PFSK-1 (cell line): ENCODE measurements around the gene LRRC55.

Experiments
- FOXP2 ChIP-seq: optimal IDR thresholded peaks from 2 replicates; pipeline ENCODE3; 2011; ENCODE audit warnings: borderline replicate concordance, control low read depth, inconsistent platforms; ENCODE audit not compliant: insufficient read depth; ENCODE audit errors: extremely low read length, extremely low read depth
- POLR2AphosphoS5 ChIP-seq: IDR thresholded peaks from 2 replicates; pipeline ENCODE4 v1.6.1; 2012; ENCODE audit warnings: low read depth, mild to moderate bottlenecking, control low read depth, low read length, moderate library complexity
- REST ChIP-seq, 2 experiments: IDR thresholded peaks; 2 replicates each; pipeline versions ENCODE4 v1.6.1 to v1.8.0; 2011 to 2012; ENCODE audit warnings: low read depth in 2 of 2, low read length in 2 of 2, control low read depth in 1 of 2, inconsistent platforms in 1 of 2, mild to moderate bottlenecking in 1 of 2, moderate library complexity in 1 of 2; ENCODE audit not compliant: insufficient read depth in 1 of 2
- SIN3A ChIP-seq: IDR thresholded peaks from 2 replicates; pipeline ENCODE4 v1.6.1; 2012; ENCODE audit warnings: mild to moderate bottlenecking, low read length, moderate library complexity, borderline replicate concordance; ENCODE audit not compliant: insufficient read depth
- TAF1 ChIP-seq: IDR thresholded peaks from 2 replicates; pipeline ENCODE4 v1.6.1; 2012; ENCODE audit warnings: low read length, control low read depth, borderline replicate concordance; ENCODE audit not compliant: insufficient read depth

The LRRC55 gene

GRCh38 chr11:57155400-57155799, 26.4 kb upstream of the LRRC55 start:
- TF ChIP-seq SIN3A (no peak), POLR2AphosphoS5 (no peak), REST (IDR thresholded peaks at IDR 0.05; ENCODE audit: insufficient read depth in 1 of 2, low read depth in 2 of 2, low read length in 2 of 2) (no peak), FOXP2 (no peak), TAF1 (no peak)

- TF ChIP-seq FOXP2 (no peak), TAF1 (no peak), REST (IDR thresholded peaks at IDR 0.05; ENCODE audit: insufficient read depth in 1 of 2, low read depth in 2 of 2, low read length in 2 of 2) (no peak), SIN3A (no peak), POLR2AphosphoS5 (no peak)
These were observed 25.7 kb upstream of the LRRC55 start for GRCh38 chr11:57155838-57156607.

- TF ChIP-seq REST (IDR thresholded peaks at IDR 0.05; ENCODE audit: insufficient read depth in 1 of 2, low read depth in 2 of 2, low read length in 2 of 2) (no peak), TAF1 (no peak), POLR2AphosphoS5 (no peak), FOXP2 (no peak), SIN3A (no peak)
These were observed 24.8 kb upstream of the LRRC55 start for GRCh38 chr11:57156928-57157327.

GRCh38 chr11:57157624-57158023, 24.1 kb upstream of the LRRC55 start:
- TF ChIP-seq SIN3A (no peak), POLR2AphosphoS5 (no peak), REST (IDR thresholded peaks at IDR 0.05; ENCODE audit: insufficient read depth in 1 of 2, low read depth in 2 of 2, low read length in 2 of 2) (no peak)

- no peak for TF ChIP-seq TAF1
- TF ChIP-seq POLR2AphosphoS5: no peak
- no peak for TF ChIP-seq REST (IDR thresholded peaks at IDR 0.05; ENCODE audit: insufficient read depth in 1 of 2, low read depth in 2 of 2, low read length in 2 of 2)
- TF ChIP-seq SIN3A: no peak
- TF ChIP-seq FOXP2: no peak
These were observed 23.6 kb upstream of the LRRC55 start for GRCh38 chr11:57158180-57158579.
